GM18505 (cell line): ENCODE measurements around the gene MED29.

ENCODE experiments used
- ATAC-seq: cut with Tn5 transposase; IDR thresholded peaks from one replicate; pipeline ENCODE4 v1.9.1; 2021; ENCODE audit not compliant: unreplicated experiment
- POLR2A ChIP-seq: IDR thresholded peaks from 4 replicates; pipeline ENCODE4 v1.6.1; 2011; ENCODE audit warnings: borderline replicate concordance; ENCODE audit not compliant: insufficient read depth, insufficient read length; ENCODE audit errors: extremely low read depth

Gene MED29

DNA sequence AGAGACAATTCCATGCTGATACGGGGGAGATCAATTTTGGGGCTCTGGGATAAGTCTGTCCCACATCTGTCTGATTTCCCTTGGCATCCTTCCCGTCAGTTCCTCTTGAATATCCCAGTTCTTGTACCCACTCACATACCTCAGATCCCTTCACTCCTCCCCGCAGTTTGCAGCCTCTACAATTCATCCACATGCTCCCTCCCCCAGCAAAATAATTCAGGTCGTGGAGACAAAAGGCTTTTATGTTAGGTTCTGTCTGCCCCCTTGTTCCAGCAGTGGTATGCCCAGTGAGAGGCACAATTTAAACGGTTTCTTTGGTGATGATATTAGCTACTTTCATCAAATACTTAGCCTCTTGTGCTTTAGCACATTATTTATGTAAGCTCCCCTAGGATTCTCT, 35.0 kb downstream of the MED29 start:
- no peak for TF ChIP-seq POLR2A
- no peak for ATAC-seq

DNA sequence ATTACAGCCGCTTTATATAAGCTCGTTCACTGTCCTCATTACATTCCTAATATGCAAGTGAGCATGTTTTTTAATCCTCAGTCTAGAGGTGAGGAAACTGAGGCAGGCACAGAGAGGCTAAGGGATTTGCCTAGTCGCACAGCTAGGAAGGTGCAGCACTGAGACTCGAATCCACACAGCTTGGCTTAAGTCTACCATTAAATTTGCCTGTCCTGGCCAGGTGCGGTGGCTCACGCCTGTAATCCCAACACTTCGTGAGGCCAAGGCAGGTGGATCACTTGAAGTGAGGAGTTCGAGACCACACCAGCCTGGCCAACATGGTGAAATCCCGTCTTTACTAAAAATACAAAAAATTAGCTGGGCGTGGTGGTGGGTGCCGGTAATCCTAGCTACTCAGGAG, 36.5 kb downstream of the MED29 start:
- ATAC-seq: no peak
- no peak for TF ChIP-seq POLR2A

DNA sequence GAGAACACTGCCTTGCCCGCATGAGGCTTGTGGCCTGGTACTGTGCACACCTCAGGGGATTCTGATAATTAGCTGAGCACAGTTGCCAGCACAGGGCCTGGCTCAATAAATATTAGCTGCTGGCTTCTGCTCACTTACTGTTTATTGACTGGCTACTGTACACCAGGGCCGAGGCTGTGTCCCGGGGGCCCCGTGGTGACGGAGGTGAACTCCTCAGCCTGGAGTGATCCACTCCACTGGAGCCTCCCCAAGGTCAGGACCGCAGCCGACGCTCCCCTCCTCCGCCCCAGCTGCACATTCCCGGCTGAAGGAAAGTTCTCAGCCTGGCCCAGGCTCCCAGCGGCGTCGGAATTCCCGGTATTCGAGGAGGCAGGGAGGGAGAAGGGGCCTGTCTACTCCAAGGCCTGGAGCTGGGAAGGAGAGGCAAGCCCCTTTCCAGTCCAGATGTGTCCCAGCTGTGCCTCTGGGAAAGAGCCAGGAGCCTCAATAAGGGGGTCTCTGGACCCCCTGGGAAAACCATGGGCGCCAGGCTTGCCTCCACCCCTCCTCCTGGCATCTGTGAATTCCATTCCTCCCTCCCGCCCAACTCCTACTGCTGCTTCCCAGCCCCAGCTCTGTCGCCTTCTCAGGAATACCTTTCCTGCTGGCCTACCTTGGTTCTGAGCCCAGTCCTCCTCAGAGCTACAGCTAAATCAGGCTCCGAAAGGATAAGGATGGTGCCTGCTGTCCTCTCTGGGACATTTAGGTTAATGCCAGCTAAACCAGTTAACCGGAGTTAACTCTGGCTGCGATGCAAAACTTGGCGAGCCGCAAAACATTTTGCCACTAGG, 37.3 kb downstream of the MED29 start:
- no peak for ATAC-seq
- no peak for TF ChIP-seq POLR2A

DNA sequence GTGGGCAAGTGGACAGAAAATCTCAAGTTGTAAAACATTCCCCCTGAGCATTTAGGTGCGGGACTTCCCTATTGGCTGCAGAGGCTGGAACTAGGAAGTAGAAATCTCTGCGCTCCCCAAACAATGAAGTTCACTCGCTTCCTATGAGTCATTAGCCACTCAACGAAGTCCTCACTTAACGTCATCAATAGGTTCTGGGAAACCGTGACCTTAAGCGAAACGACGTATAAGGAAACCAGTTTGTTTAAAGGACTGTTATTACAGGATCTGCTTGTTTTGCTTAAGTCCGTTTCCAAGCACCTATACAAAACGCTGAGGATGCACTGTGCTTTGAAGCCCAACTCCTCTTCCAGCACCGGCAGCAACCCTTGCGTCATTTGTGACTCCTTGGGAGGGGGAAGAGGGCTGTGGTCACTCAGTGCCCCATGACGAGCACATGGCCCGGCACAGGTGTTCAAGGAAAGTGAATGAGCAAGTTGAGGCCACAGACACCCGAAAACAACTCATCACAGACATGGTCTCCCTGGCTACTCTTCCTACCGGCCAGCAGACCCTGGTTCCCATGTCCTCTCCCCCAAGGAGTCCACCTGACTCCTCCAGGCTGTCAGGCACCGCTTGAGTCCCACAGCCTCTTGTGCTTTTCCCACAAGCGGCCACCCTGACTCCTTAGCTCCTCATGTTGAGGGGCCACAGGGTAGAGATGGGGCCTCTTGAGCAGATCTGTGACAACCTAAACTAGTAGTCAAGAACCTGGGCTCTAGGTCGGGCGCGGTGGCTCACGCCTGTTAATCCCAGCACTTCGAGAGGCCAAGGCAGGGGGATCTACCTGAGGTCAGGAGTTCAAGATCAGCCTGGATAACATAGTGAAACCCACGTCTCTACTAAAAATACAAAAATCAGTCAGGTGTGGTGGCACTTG, 39.8 kb downstream of the MED29 start:
- TF ChIP-seq POLR2A: peak; percentile 49
- ATAC-seq: peak; percentile 40

DNA sequence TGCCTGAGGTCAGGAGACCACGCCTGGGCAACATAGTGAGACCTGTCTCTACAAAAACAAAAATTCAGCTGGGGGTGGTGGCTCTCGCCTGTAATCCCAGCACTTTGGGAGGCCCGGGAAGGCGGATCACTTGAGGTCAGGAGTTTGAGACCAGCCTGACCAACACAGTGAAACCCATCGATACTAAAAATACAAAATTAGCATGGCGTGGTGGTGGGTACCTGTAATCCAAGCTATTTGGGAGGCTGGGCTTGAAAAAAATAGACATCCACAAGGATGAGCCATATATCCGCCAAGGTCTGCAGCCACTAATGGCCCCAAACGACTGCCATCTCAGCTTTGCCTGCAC, 41.5 kb downstream of the MED29 start:
- peak; percentile 3 for TF ChIP-seq POLR2A
- no peak for ATAC-seq

DNA sequence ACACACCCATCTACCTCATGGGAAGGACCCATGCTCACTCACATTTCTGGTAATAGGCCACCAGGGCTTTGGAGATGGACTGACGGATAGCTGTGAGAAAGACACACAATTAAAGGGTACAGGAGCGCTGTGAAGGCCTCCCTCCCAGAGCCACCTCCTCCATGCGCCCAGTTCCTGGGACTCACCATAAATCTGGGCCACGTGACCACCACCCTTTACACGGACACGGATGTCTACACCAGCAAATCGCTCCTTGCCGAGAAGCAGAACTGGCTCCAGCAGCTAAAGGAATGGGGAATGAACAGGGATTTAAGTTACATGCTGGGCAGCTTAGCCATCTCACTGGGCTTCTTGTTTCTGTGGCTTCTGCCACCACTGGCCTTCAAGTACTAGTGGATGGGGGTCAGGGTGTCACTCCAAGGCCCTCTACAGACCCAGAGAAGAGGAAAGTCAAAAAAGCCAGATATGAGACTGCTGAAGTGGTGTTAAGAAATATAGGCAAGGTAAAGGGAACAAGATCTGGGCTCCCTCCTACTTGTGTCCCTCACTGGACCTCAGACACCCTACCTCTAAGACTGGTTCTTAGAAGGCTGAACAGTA, 42.4 kb downstream of the MED29 start:
- no peak for ATAC-seq
- TF ChIP-seq POLR2A: no peak

DNA sequence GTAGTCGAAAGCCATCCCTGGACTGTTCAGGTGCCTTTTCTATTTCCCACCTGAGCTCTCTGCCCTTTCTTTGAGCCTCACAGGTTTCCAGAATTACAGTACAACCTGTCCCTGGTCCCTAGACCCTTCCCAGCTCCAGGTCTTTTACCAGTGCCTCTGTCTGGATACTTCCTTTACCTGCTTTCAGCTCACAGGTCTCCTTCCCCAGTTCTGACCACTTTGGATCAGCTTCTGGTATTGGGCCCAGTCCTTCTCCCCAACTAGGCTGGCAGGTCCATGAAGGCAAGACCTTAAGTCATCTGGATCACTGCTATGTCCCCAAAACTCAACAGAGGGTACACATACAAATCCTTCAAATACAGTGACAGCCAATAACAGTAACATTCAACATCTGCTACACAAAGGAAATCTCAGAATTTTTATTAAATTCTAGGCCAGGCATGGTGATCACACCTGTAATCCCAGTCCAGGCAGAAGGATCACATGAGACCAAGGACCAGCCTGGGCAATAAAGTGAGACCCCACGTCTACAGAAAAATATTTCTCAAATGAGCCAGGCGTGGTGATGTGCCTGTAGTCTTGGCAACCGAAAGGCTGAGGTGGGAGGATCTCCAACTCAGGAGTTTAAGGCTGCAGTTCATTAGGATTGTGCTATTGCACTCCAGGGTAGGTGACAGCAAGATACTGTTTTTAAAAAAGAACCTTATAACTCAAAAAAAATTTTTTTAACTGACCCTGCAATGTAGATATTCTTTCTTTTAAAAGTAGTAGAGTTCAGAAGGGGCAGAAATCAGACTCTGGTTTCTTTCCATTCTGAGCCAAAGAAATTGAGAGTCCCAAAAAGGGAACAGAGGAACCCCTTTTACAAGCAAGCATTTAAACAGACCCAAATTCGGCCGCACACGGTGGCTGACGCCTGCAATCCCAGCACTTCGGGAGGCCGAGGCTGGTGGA, 43.2 kb downstream of the MED29 start:
- no peak for TF ChIP-seq POLR2A
- ATAC-seq: no peak

DNA sequence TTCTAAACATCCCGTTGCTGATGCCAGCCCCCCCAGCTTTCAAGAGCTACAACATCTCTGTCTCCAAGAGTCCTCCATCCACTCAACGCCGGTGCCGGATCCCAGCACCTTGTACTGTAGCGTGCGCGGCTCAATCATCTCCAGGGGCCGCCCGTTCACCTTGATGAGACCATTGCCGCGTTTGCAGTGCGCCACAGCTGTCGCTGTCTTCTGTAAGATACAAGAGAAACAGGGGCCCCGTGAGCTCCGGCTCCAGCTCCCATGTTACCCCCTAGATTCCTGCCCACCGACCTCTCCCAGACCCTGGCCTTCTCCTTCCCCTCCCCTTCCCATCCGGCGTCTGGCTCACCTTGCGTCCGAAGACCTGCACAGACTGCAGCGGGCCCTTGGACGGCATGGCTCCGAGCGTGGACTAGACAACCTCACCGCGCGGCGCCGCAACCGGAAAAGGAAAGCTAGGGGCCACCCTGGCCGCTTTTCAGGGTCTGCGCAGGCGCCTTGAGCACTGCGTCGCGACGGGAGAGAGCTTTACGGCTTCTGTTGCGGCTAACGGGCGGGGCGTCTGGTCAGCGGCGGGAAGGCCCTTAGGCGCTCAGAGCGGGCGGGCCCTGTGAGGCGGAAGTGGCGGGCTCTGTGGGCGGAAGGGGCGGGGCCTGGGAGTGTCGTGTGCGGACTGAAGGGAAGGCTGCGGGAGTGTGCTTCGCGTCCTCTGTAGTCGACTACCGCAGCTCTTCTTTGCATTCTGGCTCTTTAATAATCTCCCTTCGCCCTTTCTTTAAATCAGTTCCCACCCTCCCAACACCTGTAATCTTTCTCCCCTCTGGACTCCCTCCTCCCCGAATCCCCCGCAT, 44.5 kb downstream of the MED29 start, which contains the start of gene RPS16:
Gene RPS16 (minus strand): TSS at position 451 of the 851 bp plus-strand sequence. CDS start 54 bp downstream, at position 397.
- TF ChIP-seq POLR2A: peak; percentile 98
- ATAC-seq: peak; percentile 80

DNA sequence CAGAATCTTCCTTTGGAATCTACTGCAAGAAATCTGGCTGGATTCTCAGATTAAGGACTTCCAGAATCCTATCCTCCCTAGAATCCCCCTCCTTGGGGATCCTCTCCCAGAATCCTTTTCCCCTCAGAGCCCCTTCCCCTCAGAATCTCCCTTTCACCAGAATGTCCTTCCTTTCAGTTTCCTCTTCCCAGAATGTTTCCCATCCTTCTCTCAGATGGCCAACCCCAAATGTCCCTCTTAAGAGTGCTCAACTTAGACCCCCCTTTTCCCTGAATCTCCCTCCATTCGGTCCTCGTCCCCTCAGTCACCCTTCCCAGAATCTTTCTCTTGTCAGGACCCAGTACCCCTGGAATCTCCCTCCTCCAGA, 45.2 kb downstream of the MED29 start:
- TF ChIP-seq POLR2A: no peak
- ATAC-seq: no peak

DNA sequence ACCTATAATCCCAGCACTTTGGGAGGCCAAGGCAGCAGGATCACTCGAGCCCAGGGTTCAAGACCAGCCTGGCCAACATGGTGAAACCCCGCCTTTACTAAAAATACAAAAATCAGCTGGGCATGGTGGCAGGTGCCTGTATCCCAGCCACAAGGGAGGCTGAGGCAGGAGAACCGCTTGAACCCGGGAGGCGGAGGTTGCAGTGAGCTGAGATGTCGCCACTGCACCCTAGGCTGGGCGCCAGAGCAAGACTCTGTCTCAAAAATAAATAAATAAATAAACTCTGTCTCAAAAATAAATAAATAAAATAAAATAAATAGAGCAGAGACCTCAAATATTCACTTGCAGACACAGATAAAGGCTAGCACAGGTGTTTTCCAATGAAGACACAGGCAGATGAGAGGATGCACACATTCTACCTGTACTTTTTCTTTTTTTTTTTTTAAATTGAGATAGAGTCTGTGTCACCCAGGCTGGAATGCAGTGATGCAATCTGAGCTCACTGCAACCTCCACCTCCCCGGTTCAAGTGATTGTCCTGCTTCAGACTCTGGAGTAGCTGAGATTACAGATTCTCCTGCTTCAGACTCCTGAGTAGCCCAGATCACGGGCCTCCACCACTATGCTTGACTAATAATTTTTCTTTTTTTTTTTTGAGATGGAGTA, 47.2 kb downstream of the MED29 start:
- no peak for ATAC-seq
- no peak for TF ChIP-seq POLR2A

DNA sequence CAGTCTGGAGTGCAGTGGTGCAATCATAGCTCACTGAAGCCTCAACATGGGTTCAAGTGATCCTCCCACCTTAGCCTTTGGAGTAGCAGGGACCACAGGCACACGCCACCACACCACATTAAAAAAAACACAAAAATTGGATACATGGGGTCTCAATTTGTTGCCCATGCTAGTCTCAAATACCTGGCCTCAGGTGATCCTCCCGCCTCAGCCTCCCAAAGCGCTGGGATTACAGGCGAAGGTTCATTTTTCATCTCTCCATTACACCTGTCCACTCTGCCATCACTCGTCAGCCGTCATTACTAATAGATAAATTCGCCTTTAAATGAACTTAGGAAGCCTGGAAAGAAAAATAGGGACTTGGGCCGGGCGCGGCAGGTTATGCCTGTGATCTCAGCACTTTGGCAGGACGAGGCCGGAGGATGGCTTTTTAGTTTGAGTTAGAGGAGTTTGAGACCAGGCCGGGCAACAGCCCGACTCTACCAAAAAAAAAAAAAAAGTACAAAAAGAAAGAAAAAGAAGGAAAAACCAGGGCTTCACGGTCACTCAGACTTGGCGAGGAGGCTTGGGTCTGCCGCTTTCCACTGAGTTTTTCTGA, 53.5 kb downstream of the MED29 start:
- no peak for ATAC-seq
- TF ChIP-seq POLR2A: no peak
